Activated naive CD4-positive, alpha-beta T cell treated with anti-CD3 and anti-CD28 coated beads, Interleukin-2, amount 50 U/mL, for 16 hours (primary cell): ENCODE results near the gene ZIK1.
A peak's percentile ranks its signal among the peaks of the same experiment; 100 is the strongest.

Source experiments
- DNase-seq: peaks from one replicate; pipeline ENCODE4 v3.0.0-alpha.2; 2020

The ZIK1 gene

DNA sequence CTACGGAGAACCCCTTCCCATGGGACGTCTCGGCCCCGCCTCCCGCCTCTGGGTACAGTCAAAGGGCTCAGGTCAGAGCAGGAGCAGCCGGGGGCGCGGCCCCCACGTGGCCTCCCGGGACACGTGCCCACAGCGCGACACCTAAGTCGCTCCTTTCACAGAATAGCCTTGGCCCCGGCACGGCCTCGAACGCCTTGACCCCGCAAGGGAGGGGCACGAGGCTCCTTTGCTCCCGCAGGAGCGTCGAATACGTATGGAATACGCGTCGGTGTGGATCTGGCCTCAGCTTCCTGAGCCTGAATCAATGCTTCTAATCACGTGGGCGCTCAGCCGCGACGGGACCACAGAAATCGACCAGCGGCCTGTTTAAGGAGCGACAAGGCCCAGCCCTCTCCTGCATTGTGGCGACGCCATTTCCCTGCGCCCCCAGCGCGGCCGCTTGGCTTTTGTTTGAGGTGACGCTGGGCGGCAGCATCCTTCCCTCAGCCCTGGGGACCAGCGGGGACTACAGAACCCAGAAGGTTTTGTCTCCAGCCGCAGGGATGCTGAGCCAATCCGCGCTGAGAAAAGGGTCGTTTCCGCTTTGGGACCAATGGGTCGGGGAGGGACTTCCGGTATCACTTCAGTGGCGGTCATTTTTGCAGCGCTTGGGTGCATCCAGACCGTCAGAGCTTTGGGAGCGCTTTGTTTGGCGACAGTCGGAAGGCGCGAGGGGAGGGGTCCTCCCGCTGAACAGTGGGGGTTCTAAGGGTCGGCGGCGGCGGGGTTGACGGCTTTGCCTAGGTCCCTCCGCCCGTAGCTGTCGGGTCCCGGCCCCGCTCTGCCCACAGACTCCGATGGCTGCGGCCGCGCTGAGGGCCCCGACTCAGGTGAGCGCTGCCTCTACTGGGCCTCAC, at the start of gene ZIK1:
Gene ZIK1 (plus strand): TSS at position 625 of the 896 bp plus-strand sequence. CDS start 212 bp downstream, at position 837.
- peak; percentile 88 for DNase-seq

DNA sequence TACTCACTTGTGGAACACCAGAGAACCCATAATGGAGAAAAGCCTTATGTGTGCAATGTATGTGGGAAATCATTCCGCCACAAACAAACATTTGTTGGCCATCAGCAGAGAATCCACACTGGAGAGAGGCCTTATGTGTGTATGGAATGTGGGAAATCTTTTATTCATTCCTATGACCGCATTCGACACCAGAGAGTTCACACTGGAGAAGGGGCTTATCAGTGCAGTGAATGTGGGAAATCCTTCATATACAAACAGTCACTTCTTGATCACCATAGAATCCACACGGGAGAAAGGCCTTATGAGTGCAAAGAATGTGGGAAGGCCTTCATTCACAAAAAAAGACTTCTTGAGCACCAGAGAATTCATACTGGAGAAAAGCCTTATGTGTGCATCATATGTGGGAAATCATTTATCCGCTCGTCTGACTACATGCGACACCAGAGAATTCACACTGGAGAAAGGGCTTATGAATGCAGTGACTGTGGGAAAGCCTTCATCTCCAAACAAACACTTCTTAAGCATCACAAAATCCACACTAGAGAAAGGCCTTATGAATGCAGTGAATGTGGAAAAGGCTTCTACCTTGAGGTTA, 45.9 kb upstream of the ZIK1 start:
- DNase-seq: no peak

DNA sequence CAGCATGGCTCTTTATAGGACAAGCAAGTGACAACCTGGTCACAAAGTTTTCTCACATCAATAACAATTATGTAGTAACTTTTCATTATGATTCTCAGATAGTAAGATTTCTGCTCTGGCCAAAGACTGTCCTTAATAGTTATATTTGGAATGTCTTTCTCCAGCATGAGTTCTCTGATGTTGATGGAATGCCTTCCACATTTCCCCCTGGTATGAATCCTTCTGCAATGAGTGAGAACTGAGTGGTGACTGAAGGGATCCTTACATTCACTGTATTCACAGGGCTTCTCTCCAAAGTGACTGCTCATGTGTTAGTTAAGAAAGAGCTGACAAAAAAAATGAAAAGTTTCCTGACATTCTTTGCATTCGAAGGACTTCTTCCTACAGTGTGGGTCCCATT, 37.4 kb upstream of the ZIK1 start:
- no peak for DNase-seq

DNA sequence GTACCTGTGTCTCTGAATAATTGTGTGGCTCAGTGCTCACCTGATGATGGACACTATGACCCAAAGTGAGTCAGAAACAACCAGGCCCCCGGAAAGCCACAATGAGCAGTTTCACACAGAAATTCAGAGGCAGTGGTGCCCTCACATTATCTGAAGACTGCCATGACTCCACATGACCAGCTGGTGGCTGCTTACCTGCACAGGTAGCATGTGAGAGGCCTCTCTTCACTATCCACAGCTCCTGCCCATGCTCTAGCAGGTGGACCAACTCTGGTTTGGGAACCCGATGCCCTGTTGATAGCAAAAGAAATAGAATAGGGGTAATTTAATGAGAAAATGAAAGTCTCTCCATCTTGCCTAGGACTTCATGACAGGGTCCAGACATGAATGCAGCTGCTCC, 31.5 kb upstream of the ZIK1 start:
- DNase-seq: no peak

DNA sequence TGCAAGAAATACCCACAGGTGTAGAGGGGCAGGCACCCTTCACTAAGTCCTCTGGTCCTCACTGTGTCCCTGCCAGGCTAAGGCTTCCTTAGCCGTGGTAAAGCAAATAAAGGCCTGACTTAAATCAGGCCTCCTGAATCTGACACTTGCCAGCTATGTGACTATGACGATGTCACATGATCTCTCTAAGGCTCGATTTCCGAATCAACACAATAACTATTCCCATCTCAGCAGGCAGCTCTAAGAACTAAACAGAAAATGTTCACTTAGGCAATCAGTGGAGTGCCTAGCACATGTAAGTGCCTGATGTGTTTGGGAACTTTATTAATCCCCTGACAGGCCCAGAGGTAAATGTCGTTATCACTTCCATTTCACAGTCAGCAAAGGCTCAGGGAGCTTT, 26.3 kb upstream of the ZIK1 start:
- no peak for DNase-seq

DNA sequence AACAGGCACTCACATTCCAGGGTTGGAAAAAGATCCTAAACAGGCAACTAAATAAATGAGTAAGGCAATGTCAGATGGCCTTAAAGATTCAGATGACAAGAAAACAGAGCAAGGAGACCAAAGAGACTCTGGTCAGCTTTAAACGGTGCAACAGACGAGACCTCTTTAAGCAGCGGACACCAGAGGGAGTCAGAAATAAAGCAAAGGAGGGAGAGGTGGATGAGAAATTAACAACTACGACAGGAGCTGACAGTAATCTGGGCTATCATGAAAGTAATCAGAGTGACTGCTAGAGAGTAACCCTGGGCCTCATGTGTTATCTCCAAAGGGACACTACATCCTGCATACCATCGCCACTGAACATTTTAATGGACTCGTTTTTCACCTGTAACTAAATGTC, 25.4 kb upstream of the ZIK1 start:
- no peak for DNase-seq

DNA sequence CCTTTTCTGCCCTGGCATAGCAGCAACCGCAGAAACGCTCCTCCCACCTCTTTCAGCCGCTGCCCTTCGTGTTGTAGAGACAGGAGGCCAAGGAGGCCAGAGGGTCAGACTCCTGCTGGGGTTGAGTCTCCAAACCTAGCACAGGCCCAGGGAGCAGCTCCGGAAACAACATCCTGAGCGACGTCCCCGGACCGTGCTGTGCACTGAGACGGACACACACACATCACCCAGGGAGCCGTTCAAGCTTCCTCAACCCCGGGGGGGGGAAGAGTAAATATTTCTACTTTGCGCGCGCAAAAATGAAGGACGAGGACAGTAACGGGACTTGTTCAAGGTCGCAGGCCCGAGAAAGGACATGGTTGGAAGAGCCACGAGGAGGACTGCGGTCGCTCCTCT, 24.9 kb upstream of the ZIK1 start:
- DNase-seq: peak; percentile 17

DNA sequence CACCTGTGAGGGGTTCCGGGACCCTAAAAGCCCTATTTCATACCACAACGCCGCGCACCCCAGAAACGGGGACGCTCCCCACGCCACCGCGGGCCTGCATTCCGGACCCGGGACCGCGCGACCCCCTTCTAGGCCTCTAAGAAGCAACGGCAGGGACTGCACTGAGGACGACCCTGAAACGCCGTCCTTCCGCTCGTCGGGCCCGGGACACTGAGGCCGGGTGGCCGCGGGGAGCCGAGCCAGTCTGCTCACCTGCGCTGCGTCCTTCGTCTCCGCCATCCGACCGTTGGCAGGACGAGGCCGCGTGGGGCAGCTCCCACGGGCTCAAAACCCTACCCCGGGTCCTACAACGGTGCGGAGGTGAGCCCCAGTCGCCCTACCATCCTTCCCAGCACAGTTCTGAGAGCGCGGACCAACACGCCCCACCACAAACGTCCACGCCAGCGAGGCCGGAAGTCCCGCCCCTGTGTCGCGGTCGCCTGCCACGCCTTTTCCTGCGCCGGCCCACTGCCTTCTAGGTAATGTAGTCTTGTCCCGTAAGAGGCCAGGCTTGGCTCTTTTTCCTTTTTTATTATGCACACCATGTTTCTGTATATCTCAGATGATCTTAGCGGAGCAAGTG, 24.4 kb upstream of the ZIK1 start, which contains the start of gene ZNF550:
Gene ZNF550 (minus strand): TSS at position 460 of the 622 bp plus-strand sequence. CDS start 181 bp downstream, at position 279.
- DNase-seq: peak; percentile 91

DNA sequence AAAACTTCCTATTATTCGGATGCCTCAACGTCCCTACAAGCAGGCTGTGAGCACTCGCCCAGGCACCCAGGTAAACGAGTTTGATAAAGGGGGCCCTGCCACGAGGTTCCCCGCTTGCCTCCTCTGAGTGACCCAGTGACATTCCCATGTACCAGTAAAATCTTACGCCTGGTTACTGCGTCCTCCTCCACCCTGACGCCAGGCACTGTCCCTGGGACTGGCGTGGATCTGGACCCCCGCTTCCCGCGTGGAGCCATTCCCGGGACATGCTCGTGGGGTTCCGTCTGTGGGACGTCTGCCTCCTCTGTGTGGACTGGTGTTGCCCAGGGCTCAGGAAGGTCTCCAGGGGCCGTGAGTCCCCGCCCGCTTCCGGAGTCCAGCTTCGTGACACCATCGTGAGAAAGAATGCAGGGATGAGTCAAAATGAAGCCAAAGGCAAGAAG, 23.9 kb upstream of the ZIK1 start:
- no peak for DNase-seq

DNA sequence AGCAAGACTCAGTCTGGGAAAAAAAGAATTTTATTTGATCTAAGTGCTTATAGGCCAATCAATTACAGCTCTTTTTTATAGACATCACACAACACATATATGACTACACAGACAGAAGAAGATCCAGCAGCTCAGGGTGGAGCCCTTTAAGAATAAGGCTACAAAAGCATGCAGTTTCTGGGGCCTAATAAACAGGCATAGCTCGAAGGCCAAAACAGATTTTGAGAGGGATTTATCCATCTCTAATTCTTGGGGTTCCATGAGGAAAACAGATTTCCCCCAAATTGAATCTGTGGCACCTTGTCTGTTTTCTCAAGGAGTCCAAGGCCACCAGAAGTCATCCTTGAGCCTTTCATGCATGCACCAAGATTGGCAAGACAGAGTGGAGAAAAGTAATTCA, 20.4 kb upstream of the ZIK1 start:
- DNase-seq: no peak

DNA sequence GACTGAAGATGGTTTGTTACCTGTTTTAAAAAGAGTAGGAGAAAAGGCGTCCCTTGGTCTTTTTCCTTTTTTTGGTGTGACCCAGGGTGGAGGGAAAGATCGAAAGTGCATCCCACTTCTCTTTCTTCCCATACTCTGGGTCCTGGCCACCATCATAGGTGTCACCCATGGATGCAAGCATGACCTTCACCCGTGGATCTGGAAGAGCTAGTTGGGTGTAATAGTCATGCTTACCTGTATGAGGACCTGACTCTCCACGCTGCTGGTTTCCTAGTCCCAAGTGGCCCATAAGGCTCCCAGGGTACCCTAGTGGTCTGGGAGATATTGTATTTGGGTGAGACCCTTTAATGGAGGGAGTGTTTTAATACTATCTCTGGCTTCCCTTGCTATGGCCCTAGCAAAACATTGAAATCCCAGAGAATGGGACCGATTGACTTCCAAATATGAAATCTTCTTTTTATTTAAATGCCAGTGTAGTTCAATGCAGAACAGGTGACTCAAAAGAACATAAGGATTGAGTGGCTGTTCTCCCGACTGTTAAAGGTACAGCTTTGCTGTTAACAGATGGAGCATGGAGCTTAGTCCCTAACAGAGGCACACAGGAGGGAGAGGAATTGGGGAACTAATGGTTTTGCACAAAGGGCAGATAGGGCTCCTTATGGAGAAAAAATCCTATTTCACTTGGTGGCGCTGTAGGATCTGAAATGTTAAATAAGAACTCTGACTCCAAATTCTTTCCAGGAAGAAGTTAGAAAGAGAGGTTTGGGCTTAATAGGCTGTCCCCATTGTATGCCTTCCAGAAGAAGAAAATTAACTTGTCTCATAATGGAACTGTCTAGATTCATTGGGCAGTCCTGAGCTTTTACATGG, 17.3 kb upstream of the ZIK1 start:
- DNase-seq: no peak

DNA sequence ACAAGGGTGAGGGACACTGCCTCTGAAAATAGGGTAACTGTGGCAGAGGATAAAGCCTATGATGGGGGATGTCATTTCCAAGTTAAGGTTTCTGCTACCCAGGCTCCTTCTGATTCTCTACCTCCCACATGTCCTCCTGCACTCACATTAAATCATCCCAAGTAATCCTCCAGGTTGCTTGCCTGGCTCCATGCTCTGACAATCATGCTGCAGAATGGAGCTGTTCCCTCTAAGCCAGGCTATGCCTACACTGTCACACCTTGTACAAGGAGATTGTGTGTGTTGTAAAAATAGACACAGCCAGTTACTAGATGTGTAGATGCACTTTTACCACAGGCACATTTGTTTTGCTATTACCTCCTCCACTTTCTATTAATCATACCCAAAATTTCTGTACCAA, 13.2 kb upstream of the ZIK1 start:
- DNase-seq: no peak

DNA sequence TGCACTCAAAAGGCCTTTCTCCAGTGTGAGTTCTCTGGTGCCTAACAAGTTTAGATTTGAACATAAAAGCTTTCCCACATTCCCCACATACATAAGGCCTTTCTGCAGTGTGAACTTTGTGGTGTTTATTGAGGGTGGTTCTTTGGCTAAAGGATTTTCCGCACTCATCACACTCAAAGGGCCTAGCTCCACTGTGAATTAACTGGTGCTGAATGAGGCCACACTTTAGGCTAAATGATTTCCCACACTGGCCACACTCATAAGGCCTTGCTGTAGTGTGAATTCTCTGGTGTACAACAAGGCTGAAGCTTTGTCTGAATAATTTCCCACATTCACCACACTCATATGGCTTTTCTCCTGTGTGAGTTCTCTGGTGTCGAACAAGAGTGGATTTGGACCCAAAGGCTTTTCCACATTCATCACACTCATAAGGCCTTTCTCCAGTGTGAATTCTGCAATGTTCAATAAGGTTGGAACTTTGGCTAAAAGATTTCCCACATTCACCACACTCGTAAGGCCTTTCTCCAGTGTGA, 11.5 kb upstream of the ZIK1 start:
- DNase-seq: no peak

DNA sequence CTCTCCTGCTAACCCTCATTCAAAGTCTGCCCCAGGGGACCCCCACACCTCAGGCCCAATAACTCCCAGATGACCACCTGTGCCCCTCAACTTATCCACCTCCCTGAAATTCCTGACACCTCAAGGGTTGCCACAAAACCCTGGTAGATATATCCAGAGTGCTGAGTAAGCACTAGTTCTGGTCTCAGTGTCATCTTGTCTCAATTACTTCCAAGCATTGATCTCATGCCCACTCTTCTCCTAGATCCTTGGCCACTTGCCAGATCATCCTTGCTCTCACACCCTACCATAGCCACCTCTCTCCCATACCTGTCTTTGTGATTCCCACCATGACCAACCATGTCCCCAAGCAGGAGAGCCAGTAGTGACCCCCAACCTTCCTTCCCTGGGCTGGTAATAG, 7.3 kb upstream of the ZIK1 start:
- DNase-seq: no peak

DNA sequence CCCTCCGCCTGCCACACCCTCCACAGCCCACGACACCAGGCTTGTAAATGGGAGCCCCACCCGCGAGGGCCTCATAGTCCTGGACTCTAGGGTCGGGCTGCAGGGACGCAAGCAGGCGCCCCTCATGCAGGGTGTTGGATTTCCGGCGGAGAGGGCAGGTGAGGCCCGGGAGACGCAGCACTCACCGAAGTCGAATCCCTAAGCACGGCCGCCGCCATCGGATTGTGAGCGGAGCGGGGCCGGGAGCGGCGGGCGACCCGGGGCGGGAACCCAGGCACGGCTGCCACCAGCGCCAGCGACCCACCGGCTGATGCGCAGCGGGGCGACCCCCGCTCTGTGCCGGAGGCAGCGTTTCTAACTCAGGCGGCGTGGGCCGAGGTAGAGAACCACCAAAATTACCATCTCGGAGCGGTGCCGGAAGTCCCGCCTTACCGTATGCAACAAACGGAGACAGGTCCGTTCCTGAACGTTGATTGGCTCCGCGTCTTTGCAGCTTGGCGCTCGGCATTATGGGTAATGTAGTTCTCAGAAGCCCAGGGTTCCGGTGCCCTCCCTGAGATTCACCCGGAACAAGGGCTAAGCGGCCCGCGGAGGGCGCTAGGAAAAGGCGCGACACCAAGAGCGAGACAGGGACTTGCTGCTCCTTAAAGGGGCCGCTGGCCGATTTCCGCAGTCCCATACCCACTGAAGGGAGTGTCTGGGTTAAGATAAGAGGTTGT, 5.3 kb upstream of the ZIK1 start, which contains the start of gene ZNF416:
Gene ZNF416 (minus strand): TSS at position 425 of the 719 bp plus-strand sequence. CDS start 207 bp downstream, at position 218.
- DNase-seq: peak; percentile 96

DNA sequence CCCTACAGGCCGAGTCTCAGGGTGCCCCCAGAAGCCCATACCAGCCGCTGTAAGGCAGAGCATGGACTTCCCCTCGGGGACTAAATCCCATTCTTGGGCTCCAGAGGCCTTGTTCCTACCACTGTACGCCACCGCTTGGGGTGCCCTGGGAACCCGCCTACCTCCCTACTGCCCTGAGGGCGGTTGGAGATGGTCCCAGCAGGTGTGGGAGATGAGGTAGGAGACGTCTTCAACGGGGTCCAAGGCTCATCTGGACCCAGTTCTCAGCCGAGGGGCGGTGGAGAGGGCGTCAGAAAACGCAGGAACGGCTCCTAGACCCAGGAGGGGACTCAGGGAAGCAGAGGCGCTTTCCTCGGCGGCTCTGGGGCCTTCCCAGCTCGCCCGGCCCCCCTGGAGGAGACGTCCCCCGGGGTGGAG, 833 bp upstream of the ZIK1 start:
- DNase-seq: peak; percentile 11

DNA sequence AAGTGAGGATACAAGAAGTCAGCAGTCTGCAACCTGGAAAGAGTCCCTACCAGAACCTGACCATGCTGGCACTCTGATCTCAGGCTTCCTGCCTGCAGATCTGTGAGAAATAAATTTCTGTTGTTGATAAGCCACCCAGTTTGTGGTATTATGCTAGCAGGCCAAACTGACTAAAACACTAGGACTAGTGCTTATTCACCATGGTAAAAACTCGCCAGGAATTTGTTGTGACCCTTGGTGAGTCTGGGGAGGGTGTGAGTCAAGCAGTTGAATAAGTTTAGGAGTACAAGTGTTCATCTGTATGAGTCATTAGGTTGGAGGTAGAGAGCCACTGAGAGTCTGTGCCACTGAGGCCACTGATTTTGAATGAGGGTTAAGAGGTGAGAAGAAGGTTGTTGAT, 3.6 kb downstream of the ZIK1 start:
- no peak for DNase-seq

DNA sequence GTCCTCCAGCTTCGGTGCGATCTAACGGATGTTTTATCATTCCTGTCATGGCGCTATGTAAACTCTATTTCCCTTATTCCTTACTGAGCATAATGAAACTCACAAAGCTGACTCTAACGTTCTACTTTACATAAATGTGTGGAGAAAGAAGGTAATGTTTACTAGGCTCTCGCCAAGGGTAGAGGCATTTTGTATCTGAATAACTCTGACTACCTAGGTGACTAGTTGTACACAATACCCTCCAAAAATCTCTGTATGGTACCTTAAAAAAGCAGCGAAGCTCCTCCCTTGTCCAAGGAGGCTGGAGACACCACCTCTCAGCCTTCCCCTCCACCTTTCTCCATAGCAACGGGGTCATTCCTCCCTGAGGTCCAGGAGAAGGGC, 15.4 kb downstream of the ZIK1 start:
- no peak for DNase-seq

DNA sequence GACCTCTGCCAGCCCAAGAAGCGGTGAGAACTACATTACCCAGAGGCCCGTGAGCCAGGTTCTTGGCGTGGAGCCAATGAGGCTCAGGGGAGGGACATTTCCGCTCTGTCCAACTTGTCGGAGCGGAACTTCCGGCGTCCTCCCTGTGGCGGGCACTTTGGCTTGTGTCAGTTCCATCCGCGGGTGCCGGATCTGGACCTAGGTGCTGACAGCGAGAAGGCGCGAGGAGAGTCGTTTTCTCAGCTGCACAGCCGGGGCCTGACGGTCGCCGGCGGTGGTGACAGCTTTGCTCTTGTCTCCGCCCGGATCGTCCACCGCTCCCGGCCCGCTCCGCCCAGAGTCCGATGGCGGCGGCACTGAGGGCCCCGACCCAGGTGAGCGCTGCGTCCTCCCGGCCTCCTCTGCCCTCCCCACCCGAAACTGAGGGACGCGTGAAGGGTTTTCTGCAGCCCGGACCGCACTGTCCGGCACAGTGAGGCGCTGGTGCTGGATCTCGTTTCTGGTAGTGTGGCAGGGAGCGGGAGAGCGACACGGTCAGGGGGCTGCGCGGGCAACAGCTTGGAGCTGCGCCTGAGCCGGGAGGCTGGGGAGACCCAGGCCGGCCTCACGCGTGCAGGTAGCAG, 15.9 kb downstream of the ZIK1 start, which contains the start of gene ZNF530:
Gene ZNF530 (plus strand): TSS at position 125 of the 623 bp plus-strand sequence. CDS start 4,461 bp downstream, outside the sequence.
- DNase-seq: peak; percentile 87

DNA sequence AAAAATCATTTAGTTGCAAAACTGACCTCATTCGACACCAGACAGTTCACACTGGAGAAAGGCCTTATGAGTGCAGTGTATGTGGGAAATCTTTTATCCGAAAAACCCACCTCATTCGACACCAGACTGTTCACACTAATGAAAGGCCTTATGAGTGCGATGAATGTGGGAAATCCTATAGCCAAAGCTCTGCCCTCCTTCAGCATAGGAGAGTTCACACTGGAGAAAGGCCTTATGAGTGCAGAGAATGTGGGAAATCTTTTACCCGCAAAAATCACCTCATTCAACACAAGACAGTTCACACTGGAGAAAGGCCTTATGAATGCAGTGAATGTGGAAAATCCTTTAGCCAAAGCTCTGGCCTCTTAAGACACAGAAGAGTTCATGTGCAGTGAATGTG, 23.0 kb downstream of the ZIK1 start:
- no peak for DNase-seq

DNA sequence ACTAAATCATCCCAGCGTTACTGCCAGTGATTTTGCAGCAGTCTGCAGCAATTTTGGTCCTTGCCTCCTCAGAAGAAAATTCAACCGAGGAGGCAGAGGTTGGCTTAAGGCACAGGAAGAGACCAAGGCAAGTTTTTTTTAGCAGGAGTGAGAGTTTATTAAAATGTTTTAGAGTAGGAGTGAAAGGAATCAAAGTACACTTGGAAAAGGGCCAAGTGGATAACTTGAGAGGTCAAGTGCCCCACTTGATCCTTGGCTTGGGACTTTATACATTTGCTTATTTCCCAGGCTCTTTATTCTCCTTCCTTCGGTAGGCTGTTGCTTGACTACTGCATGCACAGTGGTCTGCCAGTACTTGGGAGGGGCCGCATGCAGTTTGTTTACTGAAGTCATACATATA, 27.2 kb downstream of the ZIK1 start:
- no peak for DNase-seq
